ENCODE measurements around the gene PDZD2. TPM values are rescaled to one million over a fixed set of nuclear protein-coding genes. Genes with fewer than 3 reads are reported as not detected.
A peak's percentile ranks its signal among the peaks of the same experiment; 100 is the strongest.

PDZD2 gene
- total RNA-seq, 1 donor from 2014 or later: 23.3 TPM

- no peaks in the 10 kb centered on the region for H3K36me3 Mint-ChIP-seq (ENCODE audit: unreplicated experiment)
- no peak overlapping the region for H3K27ac Mint-ChIP-seq (ENCODE audit: unreplicated experiment)
- peaks cover 4% of the 10 kb centered on the region for H3K9me3 Mint-ChIP-seq (ENCODE audit: unreplicated experiment)
- peaks cover 7% of the 10 kb centered on the region for H3K4me1 Mint-ChIP-seq (ENCODE audit: low read depth, unreplicated experiment)
- no peaks in the 10 kb centered on the region for H3K27me3 Mint-ChIP-seq (ENCODE audit: unreplicated experiment)
- TF ChIP-seq CTCF (IDR thresholded peaks at IDR 0.05; ENCODE audit: partially characterized antibody, unreplicated experiment): no peak
- H3K4me3 Mint-ChIP-seq (ENCODE audit: unreplicated experiment): no peak overlapping the region
- no peak for DNase-seq
Measured at GRCh38 chr5:31911291-31912265, 272.6 kb downstream of the PDZD2 start.

- TF ChIP-seq CTCF (IDR thresholded peaks at IDR 0.05; ENCODE audit: partially characterized antibody, unreplicated experiment): no peak
- no peaks in the 10 kb centered on the region for H3K36me3 Mint-ChIP-seq (ENCODE audit: unreplicated experiment)
- peaks cover 1% of the 10 kb centered on the region for H3K9me3 Mint-ChIP-seq (ENCODE audit: unreplicated experiment)
- no peak for DNase-seq
- no peak overlapping the region for H3K4me3 Mint-ChIP-seq (ENCODE audit: unreplicated experiment)
- no peaks in the 10 kb centered on the region for H3K27me3 Mint-ChIP-seq (ENCODE audit: unreplicated experiment)
- no peak overlapping the region for H3K27ac Mint-ChIP-seq (ENCODE audit: unreplicated experiment)
- peaks cover 15% of the 10 kb centered on the region for H3K4me1 Mint-ChIP-seq (ENCODE audit: low read depth, unreplicated experiment)
Measured at GRCh38 chr5:31913808-31914207, 274.9 kb downstream of the PDZD2 start.

- Mint-ChIP-seq H3K27me3 (ENCODE audit: unreplicated experiment) (no peaks in the 10 kb centered on the region), H3K4me3 (ENCODE audit: unreplicated experiment) (no peak overlapping the region), H3K27ac (ENCODE audit: unreplicated experiment) (no peak overlapping the region), H3K4me1 (ENCODE audit: low read depth, unreplicated experiment) (peaks cover 17% of the 10 kb centered on the region), H3K9me3 (ENCODE audit: unreplicated experiment) (peaks cover 1% of the 10 kb centered on the region), H3K36me3 (ENCODE audit: unreplicated experiment) (no peaks in the 10 kb centered on the region)
- TF ChIP-seq CTCF (IDR thresholded peaks at IDR 0.05; ENCODE audit: partially characterized antibody, unreplicated experiment): no peak
- no peak for DNase-seq
Measured at GRCh38 chr5:31916327-31916726, 277.4 kb downstream of the PDZD2 start.

- H3K4me3 Mint-ChIP-seq (ENCODE audit: unreplicated experiment): no peak overlapping the region
Measured at GRCh38 chr5:31918739-31919138, 279.8 kb downstream of the PDZD2 start.

More at GRCh38 chr5:31918739-31919138, 279.8 kb downstream of the PDZD2 start:
- peaks cover 12% of the 10 kb centered on the region for H3K4me1 Mint-ChIP-seq (ENCODE audit: low read depth, unreplicated experiment)
- peaks cover 1% of the 10 kb centered on the region for H3K9me3 Mint-ChIP-seq (ENCODE audit: unreplicated experiment)
- TF ChIP-seq CTCF (IDR thresholded peaks at IDR 0.05; ENCODE audit: partially characterized antibody, unreplicated experiment): no peak
- DNase-seq: peak; percentile 66
- H3K36me3 Mint-ChIP-seq (ENCODE audit: unreplicated experiment): no peaks in the 10 kb centered on the region
- H3K27ac Mint-ChIP-seq (ENCODE audit: unreplicated experiment): no peak overlapping the region
- no peaks in the 10 kb centered on the region for H3K27me3 Mint-ChIP-seq (ENCODE audit: unreplicated experiment)

Data from glutamatergic neuron (in vitro differentiated cells).